ENCODE results near the gene PAMR1.

The PAMR1 gene

DNA sequence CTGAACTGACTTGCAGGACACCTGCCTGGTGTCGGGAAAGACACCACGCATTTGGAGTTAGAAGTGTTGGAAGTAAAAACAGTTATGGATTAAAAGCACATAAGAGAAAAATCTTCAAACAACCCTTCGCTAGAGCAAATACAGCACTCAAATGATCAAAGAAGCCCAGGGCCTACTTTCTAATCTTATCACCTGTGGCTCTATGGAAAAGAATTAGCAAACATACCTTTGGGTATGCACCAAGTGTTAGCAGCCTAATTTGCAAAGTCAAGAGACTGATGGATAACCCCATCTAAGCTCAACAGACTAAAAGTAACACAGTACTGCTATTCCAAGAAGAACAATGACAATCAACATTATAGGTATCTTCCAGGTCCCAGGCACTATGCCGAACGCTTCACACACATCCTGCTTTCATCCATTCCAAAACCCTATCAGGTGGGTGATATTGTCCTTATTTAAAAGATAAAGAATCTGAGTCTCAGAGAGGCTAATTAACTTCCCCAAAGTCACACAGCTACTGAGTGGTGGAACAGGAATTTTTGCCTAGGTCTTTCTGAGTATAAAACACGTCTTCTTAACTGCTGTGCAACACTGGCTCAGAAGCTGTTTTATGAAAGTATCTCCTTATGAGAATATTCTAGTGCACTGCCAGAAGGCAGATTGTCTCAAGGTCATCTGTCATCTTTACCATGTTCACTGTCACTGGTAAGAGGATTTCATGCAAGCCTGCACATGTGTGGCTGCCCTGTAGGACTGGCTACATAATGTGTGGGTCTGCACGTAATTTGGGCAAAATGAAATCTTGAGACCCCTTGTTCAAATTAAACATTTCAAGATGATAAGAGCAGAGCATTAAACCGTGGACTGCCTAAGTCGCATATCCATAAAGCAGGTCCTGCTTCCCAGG, 122.4 kb downstream of the PAMR1 start:
- no peak for DNase-seq (ENCODE audit: low spot score)

DNA sequence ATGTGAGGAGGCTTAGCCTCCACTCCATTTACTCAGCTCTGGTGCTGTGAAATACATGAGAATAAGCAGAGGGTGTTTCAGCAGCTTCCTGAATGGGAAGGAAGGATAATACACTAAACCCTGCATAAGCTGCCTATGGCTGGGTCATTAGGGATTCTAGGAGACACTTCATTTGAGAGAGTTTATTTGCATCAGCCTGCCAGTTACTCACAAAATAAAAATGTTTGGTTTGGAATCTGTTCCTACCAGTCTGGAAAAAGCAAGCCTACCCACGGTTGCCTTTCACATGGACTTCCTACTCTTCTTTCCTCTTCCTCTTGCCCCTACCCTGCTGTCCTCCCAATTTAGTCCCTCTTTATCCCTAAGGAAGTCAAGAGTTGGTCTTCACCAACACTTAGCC, 126.5 kb downstream of the PAMR1 start:
- no peak for DNase-seq (ENCODE audit: low spot score)

DNA sequence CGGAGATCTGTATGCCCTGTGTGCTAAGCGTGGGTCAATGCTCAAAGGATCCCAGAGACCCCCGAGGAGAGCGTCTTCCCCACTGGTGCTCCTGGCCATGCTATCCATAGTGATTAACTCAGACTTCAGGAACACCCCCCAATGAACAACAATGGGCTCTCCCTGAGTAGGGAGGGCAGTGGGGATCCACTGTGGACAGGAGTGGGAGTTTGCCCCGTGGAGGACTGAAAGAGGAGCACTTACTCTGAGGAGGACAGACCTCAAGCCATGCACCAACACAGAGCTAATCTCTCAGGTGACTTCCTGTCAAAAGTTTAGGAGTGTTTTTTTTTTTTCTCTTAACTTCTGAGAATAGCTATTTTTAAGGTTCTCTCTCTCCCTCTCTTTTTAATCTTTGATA, 130.5 kb downstream of the PAMR1 start:
- DNase-seq (ENCODE audit: low spot score), result no peak

DNA sequence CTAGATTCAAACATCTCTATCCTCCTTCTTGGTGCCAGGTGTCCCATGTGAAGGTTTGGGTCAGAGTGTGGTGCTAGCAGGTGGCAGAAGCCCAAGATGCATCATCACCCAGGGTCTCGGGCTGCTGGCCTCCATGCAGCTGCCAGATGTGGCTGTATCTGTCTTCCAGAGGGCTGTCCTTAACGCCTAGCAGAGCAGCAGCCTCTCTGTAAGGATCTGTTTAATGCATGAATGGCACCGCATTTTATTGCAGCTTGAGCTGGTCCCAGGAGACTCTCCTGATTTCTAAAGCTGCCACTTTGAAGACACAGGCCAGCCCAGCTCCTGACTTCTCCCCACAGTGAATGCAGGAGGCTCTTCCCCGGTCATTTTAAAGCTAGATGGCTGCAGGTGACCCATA, 132.3 kb downstream of the PAMR1 start:
- DNase-seq (ENCODE audit: low spot score), result no peak

DNA sequence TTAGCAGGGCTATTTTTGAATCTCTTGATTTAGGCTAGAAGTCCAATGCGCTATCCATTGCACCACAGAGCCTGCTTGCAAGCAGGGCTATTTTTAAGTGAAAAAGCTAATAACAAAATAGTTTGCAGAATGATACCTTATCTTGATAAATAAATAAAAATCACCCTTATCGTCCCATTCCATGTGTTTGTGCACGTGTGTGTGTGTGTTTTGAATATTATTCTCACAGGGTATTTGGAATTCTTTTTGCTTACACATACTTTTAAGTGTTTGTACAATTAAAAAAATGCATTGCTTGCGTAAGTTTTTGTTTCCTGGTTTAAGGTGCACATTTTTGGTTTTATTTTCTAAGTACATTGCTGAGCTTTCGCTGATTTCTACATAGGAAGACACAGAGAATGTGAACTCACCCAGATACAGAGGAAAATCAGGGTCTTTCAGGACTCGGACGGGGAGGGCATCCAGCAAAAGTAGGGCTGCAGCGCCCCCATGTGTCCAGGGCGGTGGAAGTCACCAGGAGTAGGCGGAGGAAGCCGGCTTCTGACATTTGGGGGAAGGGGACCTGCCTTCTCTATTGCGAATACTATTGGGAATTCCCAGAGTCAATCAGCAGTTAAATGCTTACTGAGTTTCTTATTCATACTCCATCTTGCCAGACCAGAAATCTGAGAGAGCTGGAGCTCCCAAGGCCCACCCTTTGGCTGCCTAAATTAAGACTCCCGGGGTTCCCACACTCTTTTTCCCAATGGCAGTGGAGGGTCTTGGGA, 133.3 kb downstream of the PAMR1 start:
- DNase-seq (ENCODE audit: low spot score), result peak; percentile 74

DNA sequence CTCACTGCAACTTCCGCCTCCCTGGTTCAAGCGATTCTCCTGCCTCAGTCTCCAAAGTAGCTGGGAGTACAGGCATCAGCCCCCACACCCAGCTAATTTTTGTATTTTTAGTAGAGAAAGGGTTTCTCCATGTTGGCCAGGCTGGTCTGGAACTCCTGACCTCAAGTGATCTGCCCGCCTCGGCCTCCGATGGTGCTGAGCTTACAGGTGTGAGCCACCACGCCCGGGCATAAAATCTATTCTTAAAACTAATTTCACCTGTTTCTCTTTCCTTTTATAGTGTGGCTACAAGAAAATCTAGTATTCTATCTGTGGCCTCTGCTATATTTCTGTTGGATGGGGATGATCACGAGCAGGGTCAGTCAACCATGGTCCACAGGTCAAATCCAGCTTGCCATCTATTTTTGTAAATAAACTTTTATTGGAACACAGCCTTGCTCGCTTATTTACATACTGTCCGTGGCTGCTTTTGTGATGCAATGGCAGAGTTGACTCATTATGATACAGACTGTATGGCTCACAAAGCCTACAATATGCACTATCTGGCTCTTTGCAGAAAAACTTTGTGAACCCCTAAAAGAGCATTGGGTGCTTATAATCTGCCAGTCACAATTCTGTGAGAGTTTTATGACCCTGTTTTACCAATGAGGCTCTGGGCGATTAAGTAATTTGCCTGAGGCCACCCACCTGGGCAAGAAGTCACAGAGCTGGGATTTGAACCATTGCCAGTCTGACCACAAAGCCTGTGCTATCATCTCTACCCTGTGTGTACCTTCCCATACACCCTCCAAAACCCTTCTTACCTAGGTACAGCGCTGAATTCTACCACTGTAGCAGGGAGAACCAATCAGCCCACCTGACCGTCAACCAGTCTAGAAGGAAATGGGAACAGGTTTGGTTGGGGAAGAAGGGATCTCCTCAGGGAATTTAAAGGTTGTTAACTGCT, 134.4 kb downstream of the PAMR1 start:
- peak; percentile 57 for DNase-seq (ENCODE audit: low spot score)

DNA sequence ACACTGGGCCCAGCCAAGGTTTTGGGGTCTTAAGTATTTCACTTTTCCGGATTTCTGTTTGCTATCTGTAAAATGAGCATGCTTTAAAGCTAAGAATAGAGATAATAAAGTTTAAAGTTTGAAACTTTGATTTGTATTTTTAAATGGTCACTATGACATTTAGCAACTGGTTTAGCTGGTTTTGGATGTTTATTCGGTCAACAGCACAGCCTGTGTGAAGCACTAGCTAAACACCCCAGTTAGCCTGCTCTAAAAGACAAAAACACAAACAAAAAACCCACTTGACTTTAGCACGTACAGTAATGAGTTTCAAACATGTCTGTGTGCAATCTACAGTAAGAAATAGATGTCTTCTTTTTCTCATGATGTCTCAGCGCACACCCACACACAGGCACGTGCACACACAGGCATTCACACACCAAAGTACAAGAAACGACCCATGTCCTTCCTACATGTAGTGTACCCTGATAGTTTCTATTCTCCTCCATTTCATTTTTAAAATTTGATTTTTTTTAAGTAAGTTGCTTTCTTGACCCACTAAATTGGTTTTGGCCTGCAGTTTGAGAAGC, 135.4 kb downstream of the PAMR1 start:
- DNase-seq (ENCODE audit: low spot score), result no peak

DNA sequence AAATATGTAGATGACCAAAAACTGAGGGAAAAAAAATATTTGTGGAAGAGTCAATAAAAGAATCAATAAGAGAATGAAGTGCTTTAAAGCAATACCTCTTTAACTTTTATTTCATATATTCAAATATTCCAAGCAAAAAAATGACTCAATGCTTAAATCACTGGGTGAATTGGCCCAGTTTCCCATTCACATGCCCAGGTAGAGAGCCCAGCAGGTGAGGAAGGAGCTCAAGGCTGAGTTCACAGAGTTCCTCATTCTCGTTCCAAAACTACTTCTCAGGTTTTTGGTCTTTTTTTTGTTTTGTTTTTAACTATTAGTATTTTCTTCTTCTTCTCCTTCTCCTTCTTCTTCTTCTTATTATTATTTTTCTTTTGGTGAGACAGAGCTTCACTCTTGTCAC, 136.3 kb downstream of the PAMR1 start:
- no peak for DNase-seq (ENCODE audit: low spot score)

DNA sequence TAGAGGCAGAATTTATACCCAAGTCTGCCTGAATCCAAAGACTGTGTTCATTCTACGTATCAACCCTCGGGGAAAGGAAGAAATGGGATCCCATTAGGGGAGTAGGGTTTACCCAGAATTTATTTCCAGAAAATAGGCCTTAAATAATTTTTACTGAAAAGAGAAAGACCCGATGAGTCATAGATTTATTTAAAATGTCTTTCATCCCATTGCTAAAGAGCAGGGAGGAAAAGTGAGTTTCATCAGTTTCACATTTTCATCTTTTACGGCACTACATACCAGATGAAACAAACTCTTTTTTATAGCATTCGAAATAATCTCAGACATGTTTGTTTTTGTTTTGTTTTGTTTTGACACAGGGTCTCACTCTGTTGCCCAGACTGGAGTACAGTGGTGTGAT, 137.4 kb downstream of the PAMR1 start:
- no peak for DNase-seq (ENCODE audit: low spot score)

DNA sequence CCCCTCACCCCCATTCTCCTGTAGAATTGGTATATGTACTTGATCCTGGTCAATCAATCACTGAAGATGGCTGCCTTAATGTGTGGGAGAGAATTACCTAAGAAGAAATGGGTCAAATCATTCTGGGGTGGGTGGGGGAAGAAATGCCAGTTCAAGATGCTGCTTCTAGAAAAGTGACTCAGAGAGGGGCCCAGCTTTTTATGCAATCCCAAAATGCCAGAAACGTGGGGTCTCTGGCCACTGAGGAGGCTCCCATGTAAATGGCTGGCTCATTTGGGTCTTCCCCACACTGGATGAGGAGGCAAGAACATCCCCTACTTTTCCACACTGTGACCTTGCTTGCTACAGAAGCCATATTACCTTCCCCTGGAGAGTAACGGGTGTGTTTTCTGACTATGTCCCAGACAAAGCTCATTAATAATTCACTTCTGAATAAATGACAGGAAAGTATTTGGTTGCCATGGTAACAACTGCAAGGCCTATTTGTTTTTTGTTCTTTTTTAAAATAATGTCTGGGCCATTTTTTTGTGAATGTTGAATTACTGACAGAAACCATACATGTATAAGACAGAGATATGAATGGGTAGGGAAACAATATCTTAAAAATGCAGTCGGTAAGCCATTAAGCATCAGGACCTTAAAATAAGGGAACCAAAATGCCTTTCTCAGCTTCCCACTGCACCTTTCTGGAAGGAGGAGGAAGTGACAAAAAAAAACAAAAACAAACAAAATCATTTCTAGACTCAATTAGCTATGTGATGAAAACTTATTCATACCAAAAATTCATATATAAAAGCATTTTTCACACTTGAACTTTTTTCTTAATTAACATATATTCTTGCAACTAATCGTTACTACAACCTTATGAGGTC, 138.1 kb downstream of the PAMR1 start:
- peak; percentile 29 for DNase-seq (ENCODE audit: low spot score)

DNA sequence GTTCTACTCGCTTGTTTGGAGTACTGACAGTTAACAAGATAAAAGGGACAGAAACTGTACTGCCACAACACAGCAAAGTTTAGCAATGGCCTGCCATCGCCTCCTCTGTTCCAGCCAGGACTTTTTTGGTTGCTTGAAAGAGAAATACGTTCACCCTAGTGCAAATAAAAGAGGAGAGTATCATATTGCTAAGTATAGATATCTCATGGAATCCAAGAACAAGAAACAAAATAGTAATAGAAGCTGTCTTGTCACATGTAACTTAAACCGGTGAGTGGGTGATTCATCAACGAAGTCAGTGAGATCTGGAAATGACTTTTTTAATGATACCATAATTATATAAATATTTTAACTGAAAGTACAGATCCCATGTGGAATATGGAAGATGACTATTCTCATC, 141.5 kb downstream of the PAMR1 start:
- DNase-seq (ENCODE audit: low spot score), result no peak

Measured in kidney tubule cell (primary cell).